UCSD-AML1 (cell line): ENCODE results near the gene SLC6A8.
"Not testable (repeated sequence)": the region's sequence is repeated elsewhere in the genome, so short reads cannot be mapped to it uniquely, and the experiment has no call there.

Source experiments
- DNase-seq: peaks from one replicate; lab custom pipeline; 2025; ENCODE audit not compliant: unreplicated experiment; lab: John Stamatoyannopoulos, UW

The SLC6A8 gene

DNA sequence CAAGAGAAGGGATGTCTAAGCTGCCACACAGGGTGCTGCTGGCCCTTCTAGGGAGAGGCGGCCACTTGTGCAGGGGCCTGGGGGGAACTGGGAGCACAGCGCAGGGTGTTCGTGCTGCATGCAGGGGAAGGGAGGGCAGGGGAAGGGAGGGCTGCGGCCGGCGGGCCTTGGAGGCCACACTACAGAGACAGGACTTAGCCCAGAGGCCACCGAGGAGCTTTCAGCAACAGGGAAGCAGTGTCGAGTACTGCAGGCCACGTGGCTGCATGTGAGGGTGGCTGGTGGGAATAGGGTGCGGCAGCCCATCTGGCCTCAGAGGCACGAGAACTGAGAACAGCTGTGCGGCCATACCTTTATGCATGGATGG, 57.3 kb downstream of the SLC6A8 start:
- not testable (repeated sequence) for DNase-seq
